Measurements from ENCODE around the gene NAP1L2.

GRCh38 chrX:73206366-73206765 lies 8.3 kb downstream of the NAP1L2 start:
- no peak for TF ChIP-seq POLR2A (IDR thresholded peaks at IDR 0.05; ENCODE audit: low read depth, low read length)
- TF ChIP-seq, protein P1, sequence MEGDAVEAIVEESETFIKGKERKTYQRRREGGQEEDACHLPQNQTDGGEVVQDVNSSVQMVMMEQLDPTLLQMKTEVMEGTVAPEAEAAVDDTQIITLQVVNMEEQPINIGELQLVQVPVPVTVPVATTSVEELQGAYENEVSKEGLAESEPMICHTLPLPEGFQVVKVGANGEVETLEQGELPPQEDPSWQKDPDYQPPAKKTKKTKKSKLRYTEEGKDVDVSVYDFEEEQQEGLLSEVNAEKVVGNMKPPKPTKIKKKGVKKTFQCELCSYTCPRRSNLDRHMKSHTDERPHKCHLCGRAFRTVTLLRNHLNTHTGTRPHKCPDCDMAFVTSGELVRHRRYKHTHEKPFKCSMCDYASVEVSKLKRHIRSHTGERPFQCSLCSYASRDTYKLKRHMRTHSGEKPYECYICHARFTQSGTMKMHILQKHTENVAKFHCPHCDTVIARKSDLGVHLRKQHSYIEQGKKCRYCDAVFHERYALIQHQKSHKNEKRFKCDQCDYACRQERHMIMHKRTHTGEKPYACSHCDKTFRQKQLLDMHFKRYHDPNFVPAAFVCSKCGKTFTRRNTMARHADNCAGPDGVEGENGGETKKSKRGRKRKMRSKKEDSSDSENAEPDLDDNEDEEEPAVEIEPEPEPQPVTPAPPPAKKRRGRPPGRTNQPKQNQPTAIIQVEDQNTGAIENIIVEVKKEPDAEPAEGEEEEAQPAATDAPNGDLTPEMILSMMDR (IDR thresholded peaks at IDR 0.05; ENCODE audit: extremely low read depth in 1 of 2, insufficient read depth in 1 of 2, low read depth in 1 of 2, low read length in 2 of 2), result no peak
